H9 (cell line): ENCODE measurements around the gene MPZL3. TPM values are rescaled to one million over a fixed set of nuclear protein-coding genes. Genes with fewer than 3 reads are reported as not detected.
"Not testable (repeated sequence)": the region's sequence is repeated elsewhere in the genome, so short reads cannot be mapped to it uniquely, and the experiment has no call there.

Experiments
- DNase-seq: peaks from one replicate; pipeline ENCODE4 v3.0.0-alpha.2; 2017
- H2AFZ ChIP-seq: one replicate; pipeline ENCODE4 v1.6.1; 2013; ENCODE audit warnings: mild to moderate bottlenecking, low read length, control low read depth, moderate library complexity
- H2AK5ac ChIP-seq: 2 replicates; pipeline ENCODE4 v1.6.1; 2013; ENCODE audit warnings: low read length, control low read depth, mixed read lengths; ENCODE audit not compliant: insufficient read length
- H2BK120ac ChIP-seq: one replicate; pipeline ENCODE4 v1.6.1; 2013; ENCODE audit warnings: low read depth, mild to moderate bottlenecking, low read length, control low read depth, inconsistent platforms; ENCODE audit not compliant: poor library complexity, severe bottlenecking
- H2BK12ac ChIP-seq: 2 replicates; pipeline ENCODE4 v1.6.1; 2013; ENCODE audit warnings: low read length, control low read depth, mixed read lengths, low read depth; ENCODE audit not compliant: insufficient read length
- H2BK15ac ChIP-seq: 2 replicates; pipeline ENCODE4 v1.6.1; 2013; ENCODE audit warnings: low read depth, low read length, control low read depth
- H2BK20ac ChIP-seq: one replicate; pipeline ENCODE4 v1.6.1; 2013; ENCODE audit warnings: low read depth, mild to moderate bottlenecking, low read length, control low read depth, inconsistent platforms; ENCODE audit not compliant: poor library complexity, severe bottlenecking
- H2BK5ac ChIP-seq: 2 replicates; pipeline ENCODE4 v1.6.1; 2013; ENCODE audit warnings: low read length, control low read depth, mixed read lengths; ENCODE audit not compliant: insufficient read length
- H3K14ac ChIP-seq: 2 replicates; pipeline ENCODE4 v1.6.1; 2013; ENCODE audit warnings: low read length, control low read depth; ENCODE audit not compliant: insufficient read depth
- H3K18ac ChIP-seq: 2 replicates; pipeline ENCODE4 v1.6.1; 2013; ENCODE audit warnings: low read depth, mild to moderate bottlenecking, mixed read lengths, low read length, control low read depth; ENCODE audit not compliant: insufficient read length
- H3K23ac ChIP-seq: 2 replicates; pipeline ENCODE4 v1.6.1; 2013; ENCODE audit warnings: low read length, control low read depth, mixed read lengths, low read depth; ENCODE audit not compliant: insufficient read length
- H3K23me2 ChIP-seq: 2 replicates; pipeline ENCODE4 v1.6.1; 2013; ENCODE audit warnings: low read depth, mild to moderate bottlenecking, mixed read lengths, low read length, control low read depth; ENCODE audit not compliant: insufficient read length, poor library complexity, severe bottlenecking
- H3K27ac ChIP-seq: 2 replicates; pipeline ENCODE4 v1.5.1; 2013; ENCODE audit warnings: low read length, control low read depth, mixed read lengths, low read depth; ENCODE audit not compliant: insufficient read length
- H3K27me3 ChIP-seq: 2 replicates; pipeline ENCODE4 v1.6.1; 2013; ENCODE audit warnings: low read length, control low read depth, inconsistent platforms; ENCODE audit not compliant: insufficient read depth
- H3K4ac ChIP-seq: 2 replicates; pipeline ENCODE4 v1.6.1; 2013; ENCODE audit warnings: low read depth, mild to moderate bottlenecking, control low read depth, inconsistent platforms, low read length, moderate library complexity
- H3K4me1 ChIP-seq: 2 replicates; pipeline ENCODE4 v1.6.1; 2013; ENCODE audit warnings: low read length, control low read depth, inconsistent platforms; ENCODE audit not compliant: insufficient read depth
- H3K4me2 ChIP-seq: 2 replicates; pipeline ENCODE4 v1.6.1; 2013; ENCODE audit warnings: low read length, control low read depth, mixed read lengths; ENCODE audit not compliant: insufficient read length, insufficient read depth
- H3K56ac ChIP-seq: 2 replicates; pipeline ENCODE4 v1.6.1; 2013; ENCODE audit warnings: low read depth, mild to moderate bottlenecking, mixed read lengths, low read length, control low read depth; ENCODE audit not compliant: insufficient read length
- H3K79me1 ChIP-seq: 2 replicates; pipeline ENCODE4 v1.6.1; 2013; ENCODE audit warnings: low read depth, mild to moderate bottlenecking, moderate library complexity, low read length, control low read depth, inconsistent platforms; ENCODE audit not compliant: insufficient read depth, poor library complexity, severe bottlenecking
- H3K79me2 ChIP-seq: 2 replicates; pipeline ENCODE4 v1.6.1; 2013; ENCODE audit warnings: low read length, control low read depth, inconsistent platforms; ENCODE audit not compliant: insufficient read depth
- H3K9ac ChIP-seq: 2 replicates; pipeline ENCODE4 v1.6.1; 2013; ENCODE audit warnings: low read length, control low read depth, mixed read lengths; ENCODE audit not compliant: insufficient read length; ENCODE audit errors: extremely low read depth
- H3K9me3 ChIP-seq: one replicate; pipeline ENCODE4 v1.6.1; 2013; ENCODE audit warnings: low read depth, low read length, inconsistent platforms; ENCODE audit not compliant: control insufficient read depth
- H3T11ph ChIP-seq: one replicate; pipeline ENCODE4 v1.6.1; 2013; ENCODE audit warnings: mild to moderate bottlenecking, low read length, control low read depth, inconsistent platforms
- H4K20me1 ChIP-seq: one replicate; pipeline ENCODE4 v1.6.1; 2013; ENCODE audit not compliant: control insufficient read depth, insufficient read length, insufficient read depth
- H4K5ac ChIP-seq: 2 replicates; pipeline ENCODE4 v1.6.1; 2013; ENCODE audit warnings: low read depth, mild to moderate bottlenecking, mixed read lengths, low read length, control low read depth; ENCODE audit not compliant: insufficient read length
- H4K8ac ChIP-seq: replicated peaks from 2 replicates; pipeline ENCODE4 v1.6.1; 2013; ENCODE audit warnings: low read length, control low read depth, mixed read lengths, low read depth; ENCODE audit not compliant: insufficient read length
- H4K91ac ChIP-seq: 2 replicates; pipeline ENCODE4 v1.6.1; 2013; ENCODE audit warnings: low read depth, mild to moderate bottlenecking, moderate library complexity, mixed read lengths, low read length, control low read depth; ENCODE audit not compliant: insufficient read length
- H3K27ac Mint-ChIP-seq, 3 experiments: 2 replicates in 2 of 3; 3 replicates in 1 of 3; pipeline ENCODE4 v1.8.0; 2020 to 2021; ENCODE audit warnings: mixed read lengths in 3 of 3, mild to moderate bottlenecking in 1 of 3, moderate library complexity in 1 of 3
- H3K27me3 Mint-ChIP-seq: 2 replicates; pipeline ENCODE4 v1.8.0; 2021; ENCODE audit warnings: low read depth, mild to moderate bottlenecking, moderate library complexity, mixed read lengths
- H3K36me3 Mint-ChIP-seq, 3 experiments: 2 replicates in 2 of 3; 3 replicates in 1 of 3; pipeline ENCODE4 v1.8.0; 2020 to 2021; ENCODE audit warnings: low read depth in 3 of 3, mixed read lengths in 3 of 3; ENCODE audit not compliant: insufficient read depth in 1 of 3
- H3K4me1 Mint-ChIP-seq, 2 experiments: 2 replicates each; pipeline ENCODE4 v1.8.0; 2020; ENCODE audit warnings: mixed read lengths in 2 of 2
- H3K4me3 Mint-ChIP-seq, 2 experiments: 2 replicates in 1 of 2; 3 replicates in 1 of 2; pipeline ENCODE4 v1.8.0; 2020 to 2021; ENCODE audit warnings: mild to moderate bottlenecking in 2 of 2, mixed read lengths in 2 of 2, moderate library complexity in 1 of 2
- H3K9me3 Mint-ChIP-seq, 2 experiments: 2 replicates in 1 of 2; 3 replicates in 1 of 2; pipeline ENCODE4 v1.8.0; 2020; ENCODE audit warnings: mild to moderate bottlenecking in 2 of 2, mixed read lengths in 2 of 2, moderate library complexity in 1 of 2
- WGBS: extraction: QIAGEN DNeasy Blood & Tissue Kit; methylation state at CpG from one replicate; pipeline ENCODE4 v1.1.7; 2013; ENCODE audit warnings: missing lambda C conversion rate, low lambda C conversion rate, mixed read lengths; ENCODE audit not compliant: insufficient read length; ENCODE audit errors: extremely low coverage; 5-methylcytosine and 5-hydroxymethylcytosine counted together
- total RNA-seq: library from RNA; stranded (reverse); gene quantifications from 2 replicates; pipeline ENCODE4 v1.2.1, GENCODE V29; 2021

Gene MPZL3
- total RNA-seq, 1 experiment from 2014 or later = 2.6 TPM

- not testable (repeated sequence) for H3K9me3 ChIP-seq, H3K23ac ChIP-seq, H3K14ac ChIP-seq, H3K56ac ChIP-seq, H2AFZ ChIP-seq, H3K27me3 ChIP-seq, H3K4me2 ChIP-seq, DNase-seq, H2BK12ac ChIP-seq, H2BK5ac ChIP-seq, H3K79me1 ChIP-seq, H3K4me1 ChIP-seq, H4K5ac ChIP-seq, H3K9ac ChIP-seq, H4K91ac ChIP-seq, H2BK15ac ChIP-seq, H4K8ac ChIP-seq, H3T11ph ChIP-seq, H4K20me1 ChIP-seq, H3K27ac ChIP-seq, H3K4me3 Mint-ChIP-seq, H2BK120ac ChIP-seq, H3K23me2 ChIP-seq, H2AK5ac ChIP-seq, H3K18ac ChIP-seq, H3K4ac ChIP-seq, H3K79me2 ChIP-seq, H2BK20ac ChIP-seq, H3K27ac Mint-ChIP-seq
- Mint-ChIP-seq H3K36me3 (peaks cover 0 to 18% (median 4%) of the 10 kb centered on the region in 3 experiments; a peak in 4 of 7 replicates), H3K4me1 (peaks cover 18 to 19% of the 10 kb centered on the region in 2 experiments), H3K27me3 (peaks cover 29% of the 10 kb centered on the region), H3K9me3 (peaks cover 20 to 21% of the 10 kb centered on the region in 2 experiments)
- no CpG with 5 or more reads among the region's 2 CpGs for WGBS
Observed at GRCh38 chr11:118190942-118191506, 61.1 kb downstream of the MPZL3 start.
